HG03103 (cell line): ENCODE data around the gene MGAT4C.
"Not testable (repeated sequence)": the region's sequence is repeated elsewhere in the genome, so short reads cannot be mapped to it uniquely, and the experiment has no call there.

Experiments used
- ATAC-seq: cut with Tn5 transposase; IDR thresholded peaks from one replicate; pipeline ENCODE4 v1.9.1; 2021; ENCODE audit warnings: low read depth; ENCODE audit not compliant: unreplicated experiment

Gene MGAT4C

DNA sequence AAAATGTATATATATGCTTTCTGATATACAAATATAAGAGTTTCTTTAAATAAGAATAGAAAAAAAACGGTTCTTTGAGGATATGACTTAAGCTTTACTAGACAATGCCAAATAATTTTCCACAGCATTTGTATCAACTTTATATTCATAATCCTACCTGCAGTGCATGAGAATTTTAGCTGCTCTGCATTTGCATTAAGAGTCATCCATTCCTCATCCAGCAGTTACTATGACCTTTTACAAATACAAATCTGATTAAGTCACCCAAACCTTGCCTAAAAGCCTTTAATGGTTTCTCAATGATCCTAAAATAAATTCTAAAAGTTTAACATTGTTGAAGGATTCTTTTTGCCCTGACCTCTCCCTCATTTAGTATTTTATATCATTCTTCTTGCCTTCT is 116.5 kb downstream of the MGAT4C start:
- ATAC-seq = no peak

DNA sequence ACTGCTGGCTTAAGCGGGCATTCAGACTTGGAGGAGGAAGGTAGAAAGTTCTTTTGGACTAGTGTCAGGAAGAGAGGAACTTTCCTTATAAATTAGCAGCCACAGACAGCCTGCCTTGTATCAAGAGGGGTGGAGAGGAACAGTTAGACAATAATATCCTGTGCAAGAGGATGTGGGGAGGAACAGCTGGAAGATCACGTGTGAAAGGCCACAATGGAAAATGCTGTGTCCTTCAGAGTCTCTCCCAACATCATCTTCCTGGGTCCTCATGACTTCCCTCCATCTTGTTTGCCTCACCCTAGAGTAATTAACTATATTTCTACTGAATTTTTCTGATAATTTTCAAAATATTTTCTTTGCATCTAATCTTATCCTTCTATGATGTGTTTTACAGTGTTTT is 117.4 kb downstream of the MGAT4C start:
- ATAC-seq = no peak

DNA sequence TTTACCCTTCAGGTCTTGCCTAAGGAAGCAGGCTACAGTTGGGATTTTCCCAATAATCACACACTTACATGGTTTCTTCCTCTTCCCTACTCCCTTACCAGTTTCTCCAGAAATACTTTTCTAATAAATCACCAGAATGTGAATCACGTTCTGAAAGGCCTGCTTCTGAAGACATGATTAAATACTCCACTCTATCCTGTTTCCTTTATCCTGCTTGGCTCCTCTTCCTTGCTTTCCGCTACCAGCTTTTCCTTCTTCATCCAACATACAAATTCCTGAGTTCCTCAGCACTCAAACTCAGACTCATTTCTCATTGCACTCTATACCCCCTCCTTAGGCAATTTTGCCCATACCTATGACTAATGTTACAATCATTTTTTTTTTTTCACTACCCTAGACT is 118.3 kb downstream of the MGAT4C start:
- ATAC-seq = no peak

DNA sequence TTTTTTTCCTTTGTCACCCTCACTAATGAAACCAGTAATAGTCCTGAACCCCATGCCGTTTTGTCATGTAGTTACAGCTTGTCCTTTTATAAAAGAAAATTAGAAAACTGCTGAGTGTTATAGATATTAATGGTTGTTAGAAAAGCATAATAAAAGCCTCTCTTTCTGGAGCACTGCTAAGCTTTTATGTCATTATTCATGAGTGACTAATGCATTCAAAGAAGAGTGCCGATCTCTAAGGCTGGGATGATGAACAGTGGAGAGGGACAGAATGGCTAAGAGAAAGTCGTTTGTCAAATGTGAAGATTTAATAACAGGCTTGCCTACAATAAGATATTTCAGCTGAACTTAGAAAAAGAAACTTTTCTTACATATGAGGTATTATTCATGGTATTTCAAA is 121.6 kb downstream of the MGAT4C start:
- no peak for ATAC-seq

DNA sequence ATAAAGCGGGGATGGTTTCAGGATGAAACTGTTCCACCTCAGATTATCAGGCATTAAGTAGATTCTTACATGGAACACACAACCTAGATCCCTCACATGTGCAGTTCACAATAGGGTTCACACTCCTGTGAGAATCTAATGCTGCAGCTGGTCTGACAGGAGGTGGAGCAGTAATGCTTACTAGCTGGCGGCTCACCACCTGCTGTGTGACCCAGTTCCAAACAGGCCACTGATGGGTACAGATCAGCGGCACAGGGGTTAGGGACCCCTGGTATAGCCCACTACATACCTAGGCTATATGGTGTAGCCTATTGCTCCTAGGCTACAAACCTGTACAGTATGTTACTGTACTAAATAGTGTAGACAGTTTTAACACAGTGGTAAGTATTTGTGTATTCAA is 129.3 kb downstream of the MGAT4C start:
- ATAC-seq = not testable (repeated sequence)

DNA sequence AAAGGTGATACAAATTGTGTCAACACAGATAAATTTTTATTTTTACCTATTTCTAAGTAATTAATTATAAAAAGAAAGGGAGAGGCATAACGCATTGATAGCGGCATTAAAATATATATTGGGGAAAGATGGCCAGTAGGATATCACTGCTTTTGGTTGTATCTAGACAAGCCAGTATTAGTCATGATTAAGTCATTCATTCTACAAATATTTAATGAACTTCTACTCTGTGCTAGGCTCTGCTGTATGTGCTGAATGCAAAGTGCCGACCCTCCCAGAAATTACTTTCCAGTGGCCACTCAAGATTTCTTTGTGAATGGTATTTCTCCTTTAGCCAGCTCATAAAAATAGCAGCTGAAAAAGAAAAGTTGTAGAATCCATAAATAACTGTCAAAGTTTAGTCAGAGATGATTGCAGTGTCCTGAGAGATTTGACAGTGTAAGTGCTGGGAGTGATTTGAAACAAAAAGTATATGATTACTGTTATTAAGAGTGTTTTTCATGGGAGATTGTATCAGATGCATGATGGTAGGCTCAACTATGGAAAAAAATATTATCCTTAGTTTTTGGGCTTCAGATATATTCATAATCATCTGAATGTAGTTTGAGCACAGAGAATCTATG is 133.2 kb downstream of the MGAT4C start:
- ATAC-seq = no peak

DNA sequence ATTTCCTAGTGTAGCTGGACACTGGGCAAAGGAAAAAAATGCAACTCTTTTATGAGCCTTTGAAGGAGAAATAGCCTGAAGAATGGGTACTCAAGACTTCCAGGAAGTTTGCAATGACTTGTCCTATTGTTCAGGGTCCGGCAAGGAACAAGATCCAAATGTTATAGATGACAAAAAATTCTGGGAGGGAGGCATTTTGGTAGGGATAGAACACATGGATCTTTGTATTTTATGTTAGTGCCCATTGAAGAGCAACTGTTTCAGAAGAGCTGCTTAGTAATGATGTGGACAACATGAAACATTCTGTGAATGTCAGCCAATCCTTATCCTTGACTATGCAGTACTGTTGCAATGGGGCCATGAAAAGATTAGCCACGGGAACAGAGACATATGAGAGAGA is 138.0 kb downstream of the MGAT4C start:
- ATAC-seq = no peak

DNA sequence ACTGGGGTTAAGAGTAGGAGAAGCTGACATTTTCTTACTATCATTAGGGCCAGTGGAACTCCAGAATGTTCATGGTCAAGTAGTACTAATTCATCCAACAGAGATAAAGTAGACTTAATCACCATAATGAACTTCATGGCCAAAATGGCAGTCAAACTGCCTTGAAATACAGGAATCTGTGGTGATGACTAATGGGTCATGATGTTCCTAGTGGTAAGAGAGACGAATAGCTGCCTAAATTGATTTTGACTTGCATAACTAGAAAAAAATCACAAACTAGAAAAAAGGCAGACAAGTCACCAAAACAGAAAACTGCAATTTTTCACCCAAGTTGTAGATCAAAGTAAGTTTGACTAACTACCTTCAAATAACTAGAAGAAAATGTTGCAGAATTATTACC is 138.5 kb downstream of the MGAT4C start:
- no peak for ATAC-seq

DNA sequence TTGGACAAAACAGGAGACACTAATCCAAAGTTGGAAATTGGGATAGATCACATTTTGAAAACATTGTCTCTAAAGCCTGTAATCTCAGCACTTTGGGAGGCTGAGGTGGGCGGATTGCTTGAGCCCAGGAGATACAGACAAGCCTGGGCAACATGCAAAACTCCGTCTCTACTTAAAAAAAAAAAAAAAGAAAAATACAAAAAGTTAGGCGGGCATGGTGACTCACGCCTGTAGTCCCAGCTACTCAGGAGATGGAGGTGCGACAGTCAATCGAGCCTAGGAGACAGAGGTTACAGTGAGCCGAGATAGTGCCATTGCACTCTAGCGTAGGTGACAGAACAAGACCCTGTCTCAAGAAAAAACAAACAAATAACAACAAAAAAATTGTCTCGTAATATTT is 152.1 kb downstream of the MGAT4C start:
- ATAC-seq = no peak

DNA sequence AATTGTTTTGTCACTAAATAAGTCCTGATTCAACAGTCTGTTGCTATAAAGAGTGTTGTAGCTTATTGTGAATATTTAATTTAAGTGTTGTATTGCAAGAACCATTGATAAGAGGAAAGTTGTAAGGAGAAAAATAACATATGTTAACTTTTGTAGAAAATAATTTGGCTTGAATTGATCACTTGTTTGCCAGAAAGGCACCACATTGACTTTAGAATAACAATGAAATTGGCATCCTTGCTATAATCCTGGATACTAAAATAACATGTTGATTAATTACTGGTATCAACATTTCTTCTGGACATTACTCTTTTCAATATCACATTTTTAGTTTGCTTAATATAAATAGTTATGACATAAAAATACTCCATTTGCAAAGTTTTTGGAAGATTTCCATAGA is 159.0 kb downstream of the MGAT4C start:
- ATAC-seq = no peak

DNA sequence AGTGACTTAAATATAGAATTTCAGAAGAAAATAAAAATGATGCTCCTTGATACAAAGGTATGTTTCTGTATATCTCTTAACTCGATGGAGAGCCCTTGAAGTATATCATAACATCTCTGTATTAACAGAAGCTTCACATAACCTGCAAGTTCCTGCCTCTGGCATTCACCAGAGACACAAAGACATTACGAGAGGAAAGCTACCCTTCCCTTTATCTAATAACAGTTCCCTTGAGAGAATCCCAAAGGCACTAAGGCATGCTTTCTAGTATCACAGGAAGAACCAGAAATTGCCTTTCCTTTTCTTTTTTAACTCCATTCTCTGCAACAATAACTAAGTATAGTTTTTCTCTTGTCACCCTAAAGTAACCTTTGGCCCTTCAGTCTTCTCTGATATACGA is 164.5 kb downstream of the MGAT4C start:
- no peak for ATAC-seq

DNA sequence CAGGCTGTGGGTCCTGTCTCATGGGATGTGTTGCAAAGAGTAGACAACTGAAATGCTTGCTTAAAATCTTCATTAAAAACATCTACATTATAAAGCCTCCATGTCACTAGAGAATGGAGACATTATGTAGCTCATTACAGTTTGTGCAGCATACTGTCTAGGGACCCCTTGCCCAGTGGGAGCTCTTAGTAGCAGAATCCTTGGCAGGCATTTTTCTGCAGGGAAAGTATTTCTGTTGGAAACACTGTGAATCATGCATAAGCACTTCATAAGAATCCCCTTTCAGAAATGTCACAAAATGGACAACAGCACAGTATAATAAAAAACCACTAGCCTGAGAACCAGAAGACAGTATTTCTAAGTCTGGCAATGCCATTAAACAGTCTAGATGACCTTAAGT is 174.3 kb downstream of the MGAT4C start:
- ATAC-seq = no peak

DNA sequence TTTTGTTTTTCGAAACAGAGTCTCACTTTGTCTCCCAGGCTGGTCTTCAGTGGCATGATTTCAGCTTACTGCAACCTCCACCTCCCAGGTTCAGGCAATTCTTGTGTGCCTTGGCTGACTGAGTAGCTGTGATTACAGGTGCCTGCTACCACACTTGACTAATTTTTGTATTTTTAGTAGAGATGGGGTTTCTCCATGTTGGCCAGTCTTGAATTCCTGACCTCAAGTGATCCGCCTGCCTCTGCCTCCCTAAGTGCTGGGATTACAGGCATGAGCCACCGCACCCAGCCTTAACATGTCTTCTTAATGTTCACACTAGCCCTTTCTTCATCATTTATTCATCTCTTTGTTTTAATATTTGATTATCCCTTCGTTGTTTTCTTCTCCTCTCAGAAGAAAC is 197.1 kb downstream of the MGAT4C start:
- not testable (repeated sequence) for ATAC-seq

DNA sequence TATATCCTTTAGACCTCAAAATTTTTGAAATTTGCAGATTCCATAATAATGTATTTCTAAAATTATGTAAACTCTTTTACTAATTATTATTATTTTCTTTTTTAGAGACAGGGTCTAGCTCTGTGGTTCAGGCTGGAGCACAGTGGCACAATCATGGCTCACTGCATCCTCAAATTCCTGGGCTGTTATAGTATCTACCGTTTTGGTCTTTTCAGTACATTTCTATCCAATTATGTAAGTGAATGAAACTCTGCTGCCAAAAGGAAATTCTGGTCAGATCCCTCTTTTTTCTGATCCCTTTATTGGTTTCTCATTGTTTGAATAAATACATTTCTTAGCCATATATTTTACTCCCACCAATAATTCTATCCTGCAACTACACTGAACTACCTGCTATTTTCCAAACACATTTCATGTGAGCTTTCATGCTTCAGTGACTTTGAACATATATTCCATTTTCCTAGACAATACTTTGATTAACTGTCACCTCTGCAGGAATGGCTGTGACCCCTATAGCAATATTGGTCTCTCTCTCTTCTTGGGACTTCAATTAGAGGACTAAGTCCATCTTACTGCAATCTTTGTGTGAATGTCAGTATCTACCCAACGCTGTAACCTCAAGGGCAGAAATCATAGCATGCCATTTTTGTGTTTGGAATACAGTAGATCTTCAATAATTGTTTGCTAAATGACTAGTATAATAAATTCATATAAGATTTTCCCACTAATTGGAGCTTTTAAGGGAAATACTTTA is 198.9 kb downstream of the MGAT4C start:
- ATAC-seq = no peak

DNA sequence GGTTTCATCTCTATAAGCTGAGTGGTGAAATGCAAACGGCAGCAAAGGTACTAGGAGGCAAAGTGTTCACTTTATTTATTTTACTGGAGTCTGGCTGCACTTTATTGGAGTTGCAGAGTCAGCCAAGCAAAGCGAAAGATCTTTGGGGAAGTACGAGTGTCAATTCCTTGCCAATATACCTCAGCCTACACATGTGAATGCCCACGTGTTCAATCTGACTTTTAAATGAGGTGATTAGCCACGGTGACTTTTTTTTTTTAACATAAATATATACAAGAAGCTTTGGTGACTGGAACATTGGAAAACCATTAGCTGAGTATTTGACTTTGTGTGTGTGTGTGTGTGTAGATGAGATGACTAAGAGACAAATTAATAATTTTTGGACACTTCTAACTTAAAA is 203.3 kb downstream of the MGAT4C start:
- no peak for ATAC-seq

DNA sequence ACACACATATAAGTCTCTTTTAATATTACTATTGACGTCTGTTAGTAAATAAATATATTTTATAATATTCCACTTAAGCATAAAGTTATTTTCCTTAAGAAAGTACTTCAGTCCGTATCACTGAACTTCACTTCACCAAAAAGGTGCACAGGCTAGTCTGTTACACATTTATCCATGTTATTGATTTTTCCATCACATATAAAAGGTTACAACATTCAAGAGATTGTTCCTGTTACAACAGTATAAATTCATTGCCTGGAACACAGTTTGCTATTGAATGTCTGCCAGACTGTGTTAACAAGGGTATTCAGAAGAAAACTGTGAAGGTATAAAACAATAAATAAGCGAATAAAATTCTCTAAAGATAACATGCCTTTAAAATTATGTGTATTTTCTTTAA is 206.2 kb downstream of the MGAT4C start:
- ATAC-seq = no peak

DNA sequence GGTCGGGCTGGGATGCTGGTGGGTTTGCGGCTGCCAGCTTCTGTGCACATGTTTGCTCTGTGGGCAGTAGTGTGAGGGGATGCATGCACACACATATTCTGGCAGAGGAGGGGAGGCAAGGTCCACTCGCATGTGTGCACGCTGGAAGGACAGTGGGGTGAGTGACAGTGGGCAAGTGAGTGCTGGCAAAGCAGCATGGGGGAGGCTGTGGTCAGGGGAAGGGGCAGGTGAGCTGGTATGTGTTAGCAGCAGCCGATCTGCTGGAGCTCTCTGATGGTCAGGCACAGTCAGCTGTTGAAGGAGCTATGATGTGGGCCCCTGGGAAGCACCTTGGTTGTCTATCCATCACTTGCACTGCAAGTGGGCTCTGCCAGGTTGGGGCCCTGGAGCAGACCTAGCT is 211.8 kb downstream of the MGAT4C start:
- ATAC-seq = no peak

DNA sequence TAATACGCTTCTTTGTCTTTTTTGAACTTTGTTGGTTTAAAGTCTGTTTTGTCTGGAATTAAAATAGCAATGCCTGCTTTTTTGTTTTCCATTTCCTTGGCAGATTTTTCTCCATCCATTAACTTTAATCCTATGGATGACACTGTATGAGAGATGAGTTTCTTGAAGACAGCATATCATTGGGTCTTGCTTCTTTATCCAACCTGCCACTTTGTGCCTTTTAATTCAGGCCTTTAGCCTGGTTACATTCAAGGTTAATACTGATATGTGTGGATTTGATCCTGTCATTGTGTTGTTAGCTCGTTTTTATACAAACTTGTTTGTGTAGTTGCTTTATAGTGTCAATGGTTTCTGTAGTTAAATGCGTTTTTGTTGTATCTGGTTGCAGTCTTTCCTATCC is 214.1 kb downstream of the MGAT4C start:
- ATAC-seq = no peak

DNA sequence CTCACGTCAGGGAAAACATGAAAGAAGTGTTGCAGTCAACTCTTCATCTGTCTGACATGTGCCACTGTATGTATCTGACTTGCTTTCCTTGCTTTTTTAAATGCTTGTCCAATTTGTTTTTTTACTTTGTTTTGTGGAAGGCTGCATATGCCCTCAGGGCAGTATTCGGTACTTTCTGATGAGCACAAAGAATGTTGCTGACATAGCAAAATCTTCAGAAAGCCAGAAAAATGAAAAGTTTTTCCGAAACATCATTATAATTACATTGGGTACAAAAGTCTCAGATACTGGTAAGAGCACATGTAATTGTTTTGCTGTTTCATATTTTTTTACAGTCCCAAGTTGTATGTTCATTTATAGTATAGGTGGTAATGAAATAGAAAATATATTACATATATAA is 237.8 kb downstream of the MGAT4C start:
- ATAC-seq = no peak

DNA sequence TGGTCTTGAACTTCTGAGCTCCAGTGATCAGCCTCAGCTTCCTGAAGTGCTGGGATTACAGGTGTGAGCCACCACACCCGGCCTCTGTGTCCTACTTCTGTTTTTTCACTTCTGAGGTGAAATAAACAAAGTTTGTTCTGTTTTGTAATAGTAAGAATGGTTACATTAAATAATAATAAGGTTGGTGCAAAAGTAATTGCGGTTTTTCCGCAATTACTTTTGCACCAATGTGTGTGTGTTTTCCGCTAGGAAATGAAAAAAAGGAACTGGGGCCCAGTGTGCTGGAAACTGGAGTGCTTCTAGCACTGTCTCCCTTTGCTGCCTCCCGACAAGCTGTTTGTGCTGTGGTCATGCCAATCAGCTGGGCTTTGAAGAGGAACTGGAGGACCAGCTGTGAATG is 241.2 kb downstream of the MGAT4C start:
- no peak for ATAC-seq

DNA sequence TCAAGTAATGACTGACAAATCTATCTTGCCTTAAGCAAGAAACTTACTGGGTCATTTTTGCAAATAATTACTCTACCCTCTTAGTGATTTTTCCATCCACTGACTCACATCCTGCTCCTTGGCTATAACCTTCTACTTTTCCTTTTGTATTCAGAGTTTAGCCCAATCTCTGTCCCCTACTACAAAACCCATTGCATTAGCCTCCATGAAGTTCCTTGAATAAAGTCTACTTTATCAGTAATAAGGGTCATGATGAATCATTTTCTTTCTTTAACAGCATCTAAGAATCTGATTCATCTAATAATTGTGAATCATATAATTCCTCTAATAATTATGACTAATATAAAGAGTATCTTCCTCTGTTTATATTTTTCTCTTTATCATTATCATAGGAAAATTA is 249.5 kb downstream of the MGAT4C start:
- ATAC-seq = no peak

DNA sequence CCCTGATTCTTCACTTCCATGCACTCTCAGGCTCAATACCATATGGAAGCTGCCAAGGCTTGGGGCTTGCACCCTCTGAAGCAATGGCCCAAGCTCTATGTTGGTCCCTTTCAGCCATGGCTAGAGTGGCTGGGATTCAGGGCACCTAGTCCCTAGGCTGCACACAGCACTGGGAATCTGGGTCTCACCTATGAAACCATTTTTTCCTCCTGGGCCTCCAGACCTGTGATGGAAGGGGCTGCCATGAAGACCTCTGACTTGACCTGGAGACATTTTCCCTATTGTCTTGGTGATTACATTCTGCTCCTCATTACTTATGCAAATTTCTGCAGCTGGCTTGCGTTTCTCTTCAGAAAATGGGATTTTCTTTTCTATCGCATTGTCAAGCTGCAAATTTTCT is 258.1 kb downstream of the MGAT4C start:
- ATAC-seq = no peak

DNA sequence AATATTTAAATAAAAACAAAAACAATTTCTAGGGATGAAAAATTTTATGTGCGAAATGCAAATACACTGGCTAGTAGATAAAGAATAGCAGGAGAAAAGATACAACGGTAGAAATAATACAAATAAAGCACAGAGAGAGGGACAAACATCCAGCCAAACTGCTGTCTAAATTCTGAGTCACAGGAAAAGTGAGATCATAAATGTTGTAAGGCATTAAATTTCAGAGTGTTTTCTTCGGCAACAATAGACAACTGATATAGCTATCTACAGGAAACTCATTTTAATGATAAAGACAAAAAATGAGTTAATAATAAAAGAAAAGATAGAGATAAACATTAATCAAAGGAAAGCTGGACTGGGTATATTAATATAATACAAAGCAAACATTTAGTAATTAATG is 259.9 kb downstream of the MGAT4C start:
- no peak for ATAC-seq
